NCI-H2227 treated with DMSO at 0.1 percent for 48 hours (cell line): ENCODE measurements around the gene NHS.

ENCODE experiments used
- DNase-seq: peaks from one replicate; lab custom pipeline; 2025; lab: John Stamatoyannopoulos, UW

NHS gene

DNA sequence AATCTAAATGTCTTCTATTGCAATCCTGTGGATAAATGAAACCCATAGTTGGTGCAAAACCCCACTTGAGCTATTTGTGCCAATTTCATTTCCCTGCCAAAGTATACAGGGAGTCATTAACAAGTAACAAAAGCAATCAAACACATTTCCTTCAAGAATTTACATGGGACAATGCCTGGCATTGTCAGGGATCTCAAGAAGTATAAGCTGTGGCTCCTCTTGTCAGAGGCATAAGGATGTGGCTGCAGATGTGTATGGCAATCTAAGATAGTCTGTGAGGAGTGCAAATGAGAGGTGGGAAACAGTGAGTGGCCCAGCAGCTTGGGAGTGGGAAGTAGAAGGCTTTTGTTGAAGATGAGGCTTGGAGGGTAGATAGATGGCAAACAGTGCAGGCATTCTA is 304.3 kb downstream of the NHS start:
- no peak for DNase-seq

DNA sequence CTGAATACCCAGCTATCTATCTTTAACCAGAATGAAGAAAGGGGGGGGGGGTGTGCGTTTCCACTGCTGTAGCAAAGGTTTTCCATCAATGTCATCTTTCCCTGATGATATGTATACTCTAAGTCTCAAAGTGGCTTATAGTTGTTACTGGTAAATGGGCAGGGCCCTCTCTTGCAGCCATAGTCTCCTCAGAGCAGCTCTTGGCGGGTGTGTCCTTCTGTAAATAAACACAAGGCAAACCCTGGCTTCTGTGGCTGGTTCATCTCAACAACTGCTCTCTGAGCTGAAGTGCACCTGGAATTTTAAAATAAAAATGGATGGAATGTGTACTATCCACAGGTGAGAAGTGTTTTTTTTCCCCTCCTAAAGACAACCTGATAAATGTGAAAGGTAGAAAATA is 304.8 kb downstream of the NHS start:
- DNase-seq = no peak

DNA sequence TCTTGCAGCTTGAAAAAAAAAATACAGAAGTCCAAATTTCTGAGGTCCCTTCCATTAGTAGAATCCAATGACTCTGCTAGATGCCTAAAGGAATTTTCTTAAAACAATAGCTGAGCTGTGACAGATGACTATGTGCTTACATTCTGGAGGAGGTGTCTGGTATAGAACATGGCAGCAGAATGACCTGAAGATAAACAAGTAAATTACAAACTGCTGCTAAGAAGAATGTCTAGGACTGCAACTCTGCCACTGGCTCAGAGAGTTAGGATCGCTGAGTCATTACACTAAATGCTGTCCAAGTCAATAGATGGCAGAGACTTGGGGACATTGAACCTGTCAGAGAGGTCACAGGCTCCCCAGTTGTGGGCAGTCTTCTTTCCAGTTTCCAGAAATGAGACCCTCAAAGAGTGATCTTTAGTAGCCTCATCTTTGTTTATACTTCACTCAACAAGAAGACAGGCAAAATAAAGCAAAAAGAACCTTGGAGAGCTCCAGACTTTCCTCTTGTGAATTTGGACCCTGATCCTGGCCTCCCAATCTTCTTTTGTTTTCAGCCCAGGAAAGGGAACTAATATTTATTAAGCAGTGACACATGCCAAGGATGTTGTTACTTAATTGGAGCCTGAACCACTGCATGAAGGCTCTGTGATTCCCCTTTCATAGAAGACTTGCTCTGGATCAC is 305.9 kb downstream of the NHS start:
- no peak for DNase-seq

DNA sequence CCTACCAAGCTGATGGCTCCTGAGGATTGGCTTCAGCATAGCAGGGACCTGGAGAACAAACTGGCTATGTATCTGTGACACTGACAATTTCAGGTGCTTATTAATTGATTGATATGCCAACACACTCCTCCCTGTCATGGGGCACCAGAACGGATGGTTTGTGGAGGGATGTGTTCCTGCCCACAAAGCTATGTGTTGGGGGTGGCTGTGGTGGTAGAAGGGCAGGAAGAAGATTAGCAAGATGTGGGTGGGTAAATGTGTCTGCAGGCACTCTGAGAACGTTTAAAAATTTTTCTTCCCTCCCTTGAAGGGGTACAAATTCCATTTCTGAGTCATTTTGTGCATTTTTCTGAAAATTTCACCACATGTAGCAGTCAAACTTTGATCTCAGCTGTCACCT is 307.3 kb downstream of the NHS start:
- DNase-seq = no peak

DNA sequence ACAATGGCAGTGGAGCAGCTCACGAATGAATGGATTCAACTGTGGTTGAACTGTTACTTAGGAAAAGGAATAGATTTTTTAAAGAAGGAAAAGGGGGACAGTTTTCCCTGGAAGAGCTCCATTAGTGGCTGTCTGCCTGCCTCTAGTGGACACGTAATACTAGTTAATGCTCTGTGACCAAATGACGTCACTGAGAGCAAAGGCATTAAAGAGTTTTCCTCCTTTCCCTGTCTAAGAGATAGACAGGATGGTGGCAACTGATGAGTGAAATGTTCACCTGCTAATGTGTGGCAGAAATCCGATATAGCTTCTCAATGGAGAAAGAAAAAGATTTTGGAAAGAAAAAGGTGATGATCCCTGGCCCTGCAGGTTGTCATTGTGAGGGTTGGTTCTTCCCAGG is 310.0 kb downstream of the NHS start:
- DNase-seq = no peak

DNA sequence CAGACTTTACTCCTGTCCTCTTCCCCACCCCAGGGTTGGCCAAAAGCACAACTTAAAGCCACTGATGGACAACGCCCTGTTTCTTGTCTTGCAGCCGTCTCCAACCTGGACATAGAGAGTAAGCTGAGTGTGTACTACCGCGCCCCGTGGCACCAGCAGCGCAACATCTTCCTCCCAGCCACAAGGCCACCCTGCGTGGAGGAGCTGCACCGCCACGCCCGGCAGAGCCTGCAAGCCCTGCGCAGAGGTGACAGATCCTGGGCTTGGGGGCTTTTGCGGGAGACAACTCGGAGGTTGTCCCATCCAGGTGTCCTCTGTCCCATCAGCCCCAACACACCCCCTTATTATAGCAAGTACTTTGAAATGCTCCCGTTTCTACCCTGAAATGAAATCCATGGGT is 312.6 kb downstream of the NHS start:
- DNase-seq = no peak

DNA sequence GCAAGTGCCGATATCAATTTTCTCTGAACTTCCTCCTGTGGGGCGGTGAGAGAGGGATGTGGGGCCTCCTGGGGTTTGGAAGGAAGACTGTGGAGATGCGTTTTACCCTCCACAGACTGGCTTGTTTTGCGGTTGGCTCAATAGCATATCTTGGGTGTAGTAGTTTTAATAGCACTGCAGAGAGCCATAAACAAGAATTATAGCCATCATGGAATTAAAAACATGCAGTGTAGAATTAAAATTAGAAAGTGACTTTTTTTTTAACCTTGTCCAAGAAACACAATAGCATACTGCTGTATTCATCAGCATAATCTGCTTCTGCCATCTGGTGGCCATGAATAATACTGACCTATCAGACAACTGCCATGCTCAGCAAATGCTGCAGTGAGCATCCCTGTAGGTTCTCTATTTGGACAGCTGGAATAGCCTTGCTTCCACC is 315.0 kb downstream of the NHS start:
- DNase-seq = peak; percentile 57

DNA sequence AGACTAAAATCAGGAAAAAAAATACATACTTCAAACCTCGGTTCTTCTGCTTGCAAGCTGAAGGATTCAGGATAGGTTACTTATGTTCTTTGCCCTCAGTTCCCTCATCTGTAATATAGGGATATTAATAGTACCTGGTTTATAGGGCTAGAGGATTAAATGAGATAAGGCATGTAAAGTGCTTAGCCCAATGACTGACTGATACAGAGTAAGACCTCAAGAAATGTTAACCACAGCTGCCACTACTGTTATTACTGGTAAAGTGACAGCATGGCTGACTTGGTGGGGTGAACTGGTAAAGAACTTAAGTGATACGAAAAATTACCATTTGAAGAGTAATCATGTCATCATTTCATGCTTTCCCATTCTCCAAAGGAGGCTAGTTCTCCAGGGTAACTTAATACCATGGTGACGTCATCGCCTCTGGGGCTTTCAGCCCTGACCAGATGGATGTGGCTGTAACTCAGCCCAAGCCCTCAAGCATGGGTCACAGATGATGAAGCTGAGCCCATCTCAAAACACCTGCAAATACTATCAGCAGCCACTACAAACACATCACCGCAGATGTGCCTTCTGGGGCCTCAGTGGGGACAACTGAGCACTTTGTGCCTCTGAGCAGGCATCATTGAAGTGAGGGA is 317.8 kb downstream of the NHS start:
- DNase-seq = no peak

DNA sequence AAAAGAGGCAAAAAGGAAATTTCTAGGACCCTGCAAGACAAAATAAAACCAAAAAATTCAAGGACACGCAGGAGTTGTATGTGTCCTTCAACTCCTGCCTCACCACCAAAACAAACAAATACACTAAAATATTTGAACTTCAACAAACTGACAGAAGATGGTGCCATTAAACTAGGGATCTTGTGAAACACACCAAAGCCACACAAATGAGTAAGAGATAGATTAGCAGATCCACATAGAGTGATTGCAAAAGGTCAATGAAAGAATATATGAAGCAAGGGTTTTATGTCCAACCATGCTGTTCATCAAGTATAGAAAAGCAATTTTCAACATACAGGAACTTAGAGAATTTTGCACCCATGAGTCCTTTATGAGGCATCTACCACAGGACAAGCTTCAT is 322.2 kb downstream of the NHS start:
- DNase-seq = no peak

DNA sequence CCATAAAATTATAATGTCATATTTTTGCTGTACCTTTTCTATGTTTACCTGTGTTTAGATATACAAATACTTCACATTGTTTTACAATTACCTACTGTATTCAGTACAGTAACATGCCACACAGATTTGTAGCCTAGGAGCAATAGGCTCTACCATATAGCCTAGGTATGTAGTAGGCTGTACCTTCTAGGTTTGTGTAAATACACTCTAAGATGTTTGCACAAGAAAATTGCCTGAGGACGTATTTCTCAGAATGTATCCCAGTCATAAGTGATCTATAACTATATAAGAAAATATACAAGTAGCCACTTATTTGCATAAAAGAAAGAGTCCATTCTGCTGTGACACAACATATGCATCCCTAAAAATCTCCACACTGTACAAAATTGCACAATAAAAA is 326.0 kb downstream of the NHS start:
- no peak for DNase-seq

DNA sequence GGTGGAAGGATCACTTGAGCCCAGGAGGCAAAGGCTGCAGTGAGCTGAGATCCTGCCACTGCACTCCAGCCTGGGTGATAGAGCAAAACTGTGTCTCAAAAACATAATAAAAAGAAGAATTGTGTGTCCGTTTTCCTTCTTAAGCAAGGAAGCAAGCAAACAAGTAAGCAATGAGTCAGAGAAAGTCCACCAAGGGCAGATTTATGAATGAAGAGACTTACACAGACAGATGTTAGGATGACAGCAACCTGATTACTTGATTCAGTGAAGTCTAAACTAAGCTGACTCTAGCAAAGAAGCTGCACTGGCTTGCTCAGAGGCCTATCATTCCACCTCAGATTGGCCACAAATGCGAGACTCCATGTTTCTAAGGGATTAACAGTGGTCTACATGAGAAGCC is 328.2 kb downstream of the NHS start:
- DNase-seq = no peak

DNA sequence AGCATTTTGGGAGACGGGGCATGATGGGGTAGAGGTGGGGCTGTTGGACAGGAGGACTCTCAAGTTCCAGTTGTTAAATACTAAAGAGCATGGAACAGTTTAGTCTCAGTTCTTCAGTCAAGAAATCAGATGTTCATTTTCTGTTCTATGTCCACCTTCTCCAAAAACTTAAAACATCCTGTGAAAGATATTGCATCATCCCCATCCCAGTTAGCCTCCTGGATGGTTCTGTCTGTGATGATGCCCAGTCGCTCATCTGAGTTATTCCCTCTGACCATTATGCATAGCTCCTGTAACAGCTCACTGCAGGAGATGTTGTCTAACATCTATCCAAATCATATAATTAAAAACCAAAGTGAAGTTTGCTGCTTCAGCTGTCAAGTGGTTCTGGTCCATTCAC is 330.2 kb downstream of the NHS start:
- DNase-seq = no peak

DNA sequence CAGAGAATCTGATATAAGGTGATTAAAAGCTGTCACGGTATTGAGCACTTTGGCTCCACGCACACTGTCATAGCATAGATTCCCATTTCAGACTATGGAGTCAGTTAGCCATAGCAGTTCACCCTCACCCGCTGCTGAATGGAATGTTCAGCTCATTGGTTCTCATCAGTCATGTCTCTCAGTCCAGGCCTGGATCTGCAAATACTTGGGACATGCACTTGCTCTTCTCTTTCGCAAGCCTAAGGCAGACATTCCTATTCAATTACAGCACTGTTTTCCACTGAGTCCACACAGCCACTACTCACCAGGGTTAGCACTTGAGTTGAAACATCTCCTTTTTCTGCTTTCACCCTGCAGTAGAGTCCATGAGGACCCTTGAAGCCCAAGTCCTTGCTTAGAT is 331.7 kb downstream of the NHS start:
- DNase-seq = no peak

DNA sequence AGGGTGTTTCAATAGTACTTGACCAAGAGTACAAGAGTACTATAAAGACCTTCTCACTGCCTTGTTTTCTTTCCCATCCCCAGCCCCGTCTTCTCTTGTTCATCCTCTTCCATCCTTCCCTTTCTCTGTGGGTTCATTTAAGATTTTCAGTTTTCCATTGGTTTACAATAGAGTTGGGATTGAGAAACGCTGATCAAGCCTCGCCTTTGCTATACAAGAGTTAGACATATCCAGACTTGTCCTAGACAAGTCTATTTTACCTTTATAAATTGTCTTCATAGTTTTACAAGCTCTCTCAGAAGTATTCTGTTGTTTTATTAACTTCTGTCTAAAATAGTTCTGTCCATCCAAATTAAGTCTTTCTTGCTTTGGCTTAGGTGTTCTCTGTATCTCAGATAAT is 332.7 kb downstream of the NHS start:
- DNase-seq = no peak

DNA sequence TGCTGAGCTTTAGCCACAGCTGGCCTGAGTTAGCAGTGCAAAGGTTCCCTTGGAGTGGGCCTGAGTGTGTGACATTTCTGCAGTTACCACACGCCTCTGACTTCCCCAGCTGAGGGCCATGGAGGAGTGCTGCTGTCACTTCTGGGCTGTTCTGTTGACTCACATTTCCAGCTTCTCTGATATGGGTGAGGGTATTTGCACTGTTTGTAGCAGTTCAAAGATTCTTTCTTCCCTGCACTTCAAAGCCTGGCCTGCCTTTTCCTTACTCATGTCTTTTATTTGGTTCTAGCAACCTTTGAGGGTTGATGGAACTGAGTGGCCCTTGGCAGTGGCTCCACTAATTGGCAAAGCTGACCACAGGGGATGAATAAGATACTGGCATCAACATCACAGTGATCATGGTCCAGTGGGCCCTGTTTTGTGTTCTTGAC is 335.9 kb downstream of the NHS start:
- no peak for DNase-seq

DNA sequence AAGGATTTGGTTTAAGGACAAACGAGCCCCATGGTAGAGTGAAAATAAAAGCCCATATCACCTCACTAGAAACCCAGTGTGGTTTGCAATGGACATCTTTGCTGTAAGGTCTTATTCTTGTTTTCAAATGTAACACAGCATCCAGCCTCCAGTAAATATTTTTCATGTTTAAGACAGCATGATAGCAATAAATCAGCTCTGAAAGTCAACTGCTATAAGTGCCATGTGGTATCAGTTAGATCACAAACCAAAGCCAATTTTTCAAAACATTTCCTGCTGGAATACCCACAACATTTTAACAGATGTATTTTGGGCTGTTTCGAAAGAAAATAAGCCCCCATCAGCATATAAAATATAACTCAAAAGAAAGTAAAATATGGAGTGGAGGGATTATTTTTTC is 338.3 kb downstream of the NHS start:
- no peak for DNase-seq

DNA sequence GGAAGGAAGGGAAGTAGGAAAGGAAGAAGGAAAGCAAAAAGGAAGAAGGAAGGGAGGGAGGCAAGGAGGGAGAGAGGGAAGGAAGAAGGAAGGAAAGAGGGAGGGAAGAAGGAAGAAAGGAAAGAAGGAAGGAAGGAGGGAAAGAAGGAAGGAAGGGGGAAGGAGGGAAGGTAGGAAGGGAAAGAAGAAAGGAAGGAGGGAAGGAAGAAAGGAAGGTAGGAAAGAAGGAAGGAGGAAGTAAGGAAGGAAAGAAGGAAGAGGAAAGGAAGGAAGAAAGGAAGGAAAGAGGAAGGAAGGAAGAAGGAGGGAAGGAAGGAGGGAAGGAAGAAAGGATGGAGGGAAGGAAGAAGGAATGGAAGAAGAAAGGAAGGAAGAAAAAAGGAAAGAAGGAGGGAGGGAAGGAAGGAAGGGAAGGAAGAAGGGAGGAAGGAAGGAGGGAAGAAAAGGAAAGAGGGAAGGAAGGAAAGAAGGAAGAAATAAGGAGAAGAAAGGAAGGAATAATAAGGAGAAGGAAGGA is 343.7 kb downstream of the NHS start:
- DNase-seq = no peak

DNA sequence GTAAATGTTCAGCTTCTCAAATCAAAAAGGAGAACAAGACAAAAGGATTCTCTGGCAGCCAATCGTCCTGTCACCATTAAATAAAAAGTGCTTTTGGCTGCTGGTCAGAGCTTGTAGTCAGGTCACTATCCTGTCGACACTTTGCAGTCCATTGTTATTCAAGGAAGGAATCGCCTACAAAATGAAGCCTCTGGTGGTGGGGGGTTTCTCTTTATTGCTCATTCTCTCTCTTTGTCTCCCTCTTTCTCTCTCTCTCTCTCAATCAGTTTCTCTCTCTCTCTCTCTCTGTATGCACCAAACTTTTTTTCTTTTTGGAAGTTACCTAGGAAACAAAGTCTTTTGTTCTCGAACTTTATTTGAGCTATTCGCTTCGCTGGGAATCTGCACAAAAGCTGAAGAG is 344.7 kb downstream of the NHS start:
- DNase-seq = no peak

DNA sequence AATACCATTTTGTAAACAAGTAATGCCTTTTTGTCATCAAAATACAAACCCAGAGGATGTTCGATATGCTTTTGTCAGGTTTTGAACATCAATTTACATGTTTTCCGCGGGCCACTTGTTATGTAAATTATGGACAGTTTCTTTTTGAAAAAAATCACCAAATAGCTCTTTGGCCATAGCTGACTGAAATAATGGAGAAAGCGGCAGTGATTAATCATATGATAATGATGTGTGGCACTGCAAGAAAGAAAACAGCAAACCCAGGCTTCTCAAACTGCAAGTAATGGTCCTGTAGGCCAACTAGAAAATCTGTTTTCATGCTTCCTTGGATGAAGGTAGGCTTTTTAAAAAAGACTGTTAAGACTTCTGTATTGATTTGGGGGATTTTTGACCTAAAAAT is 346.7 kb downstream of the NHS start:
- no peak for DNase-seq

DNA sequence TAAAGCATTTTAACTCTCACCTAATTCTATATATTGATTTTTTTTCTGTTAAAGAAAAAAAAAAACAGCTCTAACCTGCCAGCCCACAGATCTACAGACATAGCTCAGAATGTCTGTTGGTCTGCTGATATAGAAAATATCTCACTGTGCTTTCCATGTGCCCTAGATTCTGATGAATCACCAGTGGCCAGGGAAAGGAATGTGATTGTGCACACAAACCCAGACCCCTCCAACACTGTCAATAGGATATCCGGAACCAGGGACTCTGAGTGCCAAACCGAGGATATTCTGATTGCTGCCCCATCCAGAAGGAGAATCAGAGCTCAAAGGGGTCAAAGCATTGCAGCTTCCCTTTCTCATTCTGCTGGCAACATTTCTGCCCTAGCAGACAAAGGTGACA is 350.2 kb downstream of the NHS start:
- DNase-seq = no peak

DNA sequence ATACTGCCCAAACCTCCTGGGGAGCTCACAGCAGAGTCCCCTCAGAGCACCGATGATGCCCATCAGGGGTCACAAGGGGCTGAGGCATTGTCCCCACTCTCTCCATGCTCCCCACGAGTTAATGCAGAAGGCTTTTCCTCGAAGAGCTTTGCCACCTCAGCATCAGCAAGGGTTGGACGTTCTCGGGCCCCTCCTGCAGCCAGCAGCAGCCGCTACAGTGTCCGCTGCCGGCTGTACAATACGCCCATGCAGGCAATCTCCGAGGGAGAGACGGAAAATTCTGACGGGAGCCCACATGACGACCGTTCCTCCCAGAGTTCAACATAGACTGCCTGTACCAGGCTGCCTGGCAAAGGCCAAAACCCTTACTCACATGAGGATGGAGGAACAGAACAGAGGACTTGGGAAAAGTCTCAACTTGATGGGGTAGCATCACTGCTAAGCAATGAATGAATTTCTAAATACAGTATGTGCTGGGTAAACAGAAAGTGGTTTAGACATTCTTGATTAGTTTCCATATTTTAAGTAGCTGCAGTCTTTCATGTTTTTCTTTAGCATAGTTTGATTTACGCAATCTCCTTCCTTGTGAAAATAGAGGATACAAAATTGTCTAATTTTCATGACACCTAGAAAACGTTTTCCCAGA is 357.3 kb downstream of the NHS start:
- DNase-seq = peak; percentile 28

DNA sequence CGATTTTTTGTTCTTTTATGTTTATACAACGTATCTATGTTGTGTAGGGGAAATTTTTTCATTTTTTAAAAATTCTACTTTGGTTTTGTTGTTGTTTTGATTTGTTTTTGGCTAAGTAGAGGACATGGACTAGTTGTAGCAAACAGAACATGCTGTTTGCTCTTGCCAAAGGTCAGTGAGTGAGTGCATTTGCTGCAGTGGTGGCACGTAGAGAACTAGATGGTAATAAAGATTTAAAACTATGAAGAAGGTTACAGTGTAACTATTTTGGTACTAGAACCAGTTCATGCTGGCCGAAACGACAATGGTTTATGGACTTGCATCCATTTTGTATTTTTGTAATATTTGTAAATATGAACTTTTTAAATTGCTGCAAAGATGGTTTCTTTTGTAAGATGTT is 360.4 kb downstream of the NHS start:
- no peak for DNase-seq

DNA sequence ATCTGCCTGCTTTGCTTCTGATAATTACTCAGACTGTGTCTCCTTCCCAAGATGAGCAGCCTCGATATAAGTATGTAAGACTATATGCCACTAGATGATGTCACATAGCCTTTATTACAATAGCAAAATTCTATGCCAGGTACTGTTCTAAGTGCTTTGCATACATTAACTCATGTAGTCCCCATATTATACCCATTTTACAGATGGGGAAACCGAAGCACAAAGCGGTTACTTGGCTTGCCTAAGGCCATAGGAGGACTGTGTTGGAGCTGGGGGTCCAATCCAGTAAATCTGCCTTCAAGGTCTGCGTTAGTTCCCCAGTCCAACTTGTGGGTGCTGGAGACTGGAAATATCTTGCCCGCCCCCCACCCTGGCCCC is 361.5 kb downstream of the NHS start:
- DNase-seq = no peak
